Endothelial cell of umbilical vein (primary cell): ENCODE data around the gene NRXN3. TPM values are rescaled to one million over a fixed set of nuclear protein-coding genes. Genes with fewer than 3 reads are reported as not detected.

Source experiments
- BruUV-seq: library from RNA; stranded (reverse); fragments of 400-500 nt; replicated peaks from 2 replicates; lab custom pipeline; 2021; lab: Mats Ljungman, UMichigan
- CTCF ChIA-PET: fragments of 300-600, 350-600 bp; sonication (Branson Sonifier 250); formaldehyde crosslinking; loops from one replicate; lab custom pipeline; 2021; ENCODE audit warnings: antibody characterized with exemption, inconsistent platforms; lab: Charles Lee
- POLR2A ChIA-PET: fragments of 300-600, 350-600 bp; sonication (Branson Sonifier 250); formaldehyde crosslinking; loops from one replicate; lab custom pipeline; 2021; ENCODE audit warnings: antibody characterized with exemption, inconsistent platforms; lab: Charles Lee
- DNase-seq: peaks from one replicate; pipeline ENCODE4 v3.0.0-alpha.2; 2011; ENCODE audit warnings: low read depth, low spot score
- FAIRE-seq: peaks from 2 replicates; lab custom pipeline; 2011; peaks lifted over from hg19 to GRCh38; lab: Jason Lieb, UNC
- H2AFZ ChIP-seq: 2 replicates; pipeline ENCODE4 v1.6.0; 2012; ENCODE audit warnings: low read depth, low read length, control low read depth, inconsistent platforms
- H3K27ac ChIP-seq: 2 replicates; pipeline ENCODE4 v1.5.1; 2011; ENCODE audit warnings: low read depth, mild to moderate bottlenecking, control low read depth, low read length, moderate library complexity; ENCODE audit not compliant: insufficient read depth
- H3K27me3 ChIP-seq, 2 experiments: 2 replicates each; pipeline versions ENCODE4 v1.6.0 to v1.6.1; 2011; ENCODE audit warnings: low read length in 2 of 2, mixed read lengths in 1 of 2; ENCODE audit not compliant: control insufficient read depth in 2 of 2, insufficient read depth in 2 of 2
- H3K36me3 ChIP-seq, 2 experiments: 2 replicates in 1 of 2; 3 replicates in 1 of 2; pipeline ENCODE4 v1.5.1; 2011; ENCODE audit warnings: low read length in 2 of 2, mild to moderate bottlenecking in 1 of 2, moderate library complexity in 1 of 2; ENCODE audit not compliant: control insufficient read depth in 2 of 2, insufficient read depth in 2 of 2; ENCODE audit errors: extremely low read depth in 1 of 2
- H3K4me1 ChIP-seq: 3 replicates; pipeline ENCODE4 v1.5.1; 2011; ENCODE audit warnings: mild to moderate bottlenecking, low read length; ENCODE audit not compliant: control insufficient read depth, insufficient read depth; ENCODE audit errors: extremely low read depth
- H3K4me2 ChIP-seq: 2 replicates; pipeline ENCODE4 v1.6.1; 2011; ENCODE audit warnings: low read length, control low read depth, mixed read lengths; ENCODE audit not compliant: insufficient read depth
- H3K4me3 ChIP-seq, 3 experiments: fragments of 200-600 bp in 1 of 3; sonication (generic), shearing (Covaris generic) in 1 of 3; replicated peaks in 1 of 3; 2 replicates each; pipeline ENCODE4 v1.5.1; 2011 to 2016; ENCODE audit warnings: control low read depth in 3 of 3, low read length in 3 of 3, mild to moderate bottlenecking in 2 of 3, inconsistent platforms in 1 of 3, low read depth in 1 of 3, moderate library complexity in 1 of 3; ENCODE audit not compliant: insufficient read depth in 1 of 3
- H3K79me2 ChIP-seq: 2 replicates; pipeline ENCODE4 v1.6.0; 2012; ENCODE audit warnings: low read length, inconsistent platforms; ENCODE audit not compliant: control insufficient read depth, insufficient read depth
- H3K9ac ChIP-seq: replicated peaks from 2 replicates; pipeline ENCODE3; 2011; ENCODE audit warnings: low read length, control low read depth; ENCODE audit not compliant: insufficient read depth; ENCODE audit errors: extremely low read depth
- H3K9me1 ChIP-seq: replicated peaks from 3 replicates; pipeline ENCODE4 v1.6.0; 2011; ENCODE audit warnings: mild to moderate bottlenecking, low read length; ENCODE audit not compliant: control insufficient read depth, insufficient read depth; ENCODE audit errors: extremely low read depth
- H3K9me3 ChIP-seq: replicated peaks from 2 replicates; pipeline ENCODE4 v1.5.1; 2012; ENCODE audit warnings: low read length, inconsistent platforms; ENCODE audit not compliant: control insufficient read depth, insufficient read depth
- H4K20me1 ChIP-seq: replicated peaks from 2 replicates; pipeline ENCODE3; 2011; ENCODE audit warnings: mild to moderate bottlenecking, low read length; ENCODE audit not compliant: control insufficient read depth, insufficient read depth; ENCODE audit errors: extremely low read depth
- CTCF ChIP-seq, 2 donors: IDR thresholded peaks; 1 replicate in 1 of 2; 2 replicates in 1 of 2; pipeline ENCODE4 v1.5.1; 2011; ENCODE audit warnings: low read length in 2 of 2, mild to moderate bottlenecking in 2 of 2, moderate library complexity in 2 of 2, control low read depth in 1 of 2, inconsistent platforms in 1 of 2, low read depth in 1 of 2; ENCODE audit not compliant: insufficient read depth in 1 of 2; ENCODE audit errors: extremely low read depth in 1 of 2
- EZH2 ChIP-seq: IDR thresholded peaks from 2 replicates; pipeline ENCODE4 v1.6.1; 2012; ENCODE audit warnings: borderline replicate concordance, low read depth, mild to moderate bottlenecking, moderate library complexity, low read length, inconsistent platforms; ENCODE audit not compliant: severe bottlenecking
- FOS ChIP-seq: IDR thresholded peaks from 2 replicates; pipeline ENCODE4 v1.6.1; 2011; ENCODE audit warnings: mild to moderate bottlenecking, low read length, moderate library complexity, borderline replicate concordance; ENCODE audit not compliant: insufficient read depth
- GATA2 ChIP-seq: IDR thresholded peaks from 2 replicates; pipeline ENCODE4 v1.7.0; 2011; ENCODE audit warnings: low read depth, mild to moderate bottlenecking, moderate library complexity, mixed read lengths, low read length; ENCODE audit not compliant: insufficient read length, insufficient read depth
- JUN ChIP-seq: IDR thresholded peaks from 2 replicates; pipeline ENCODE4 v1.6.1; 2011; ENCODE audit warnings: borderline replicate concordance, low read depth; ENCODE audit not compliant: insufficient read length, insufficient read depth
- MAX ChIP-seq: IDR thresholded peaks from 2 replicates; pipeline ENCODE4 v1.6.1; 2011; ENCODE audit not compliant: insufficient read depth, insufficient read length
- MYC ChIP-seq: IDR thresholded peaks from one replicate; pipeline ENCODE4 v1.6.1; 2011; ENCODE audit warnings: mild to moderate bottlenecking, low read depth, low read length
- POLR2A ChIP-seq: IDR thresholded peaks from 2 replicates; pipeline ENCODE4 v1.6.1; 2012; ENCODE audit warnings: low read depth, mild to moderate bottlenecking, control low read depth, low read length
- POLR2AphosphoS5 ChIP-seq: IDR thresholded peaks from 2 replicates; pipeline ENCODE4 v1.6.1; 2012; ENCODE audit warnings: low read depth, mild to moderate bottlenecking, control low read depth, low read length, moderate library complexity; ENCODE audit not compliant: insufficient read depth
- dilution Hi-C: fragments of 300-500 bp; cut with MboI; formaldehyde crosslinking; loops from one replicate; pipeline ENCODE4 v1.15.0; 2019; ENCODE audit warnings: low sequenced_read_pairs; ENCODE audit not compliant: extremely low pct_ligation_motif_present
- intact Hi-C: fragments of 100-400 bp; cut with micrococcal nuclease; formaldehyde crosslinking; loops from one replicate; pipeline ENCODE4 v1.10.0; 2022
- polyA plus RNA-seq, 4 experiments: library from polyadenylated mRNA; depleted of rRNA in 3 of 4; stranded (reverse) in 3 of 4; unstranded in 1 of 4; fragments of >200 nt; gene quantifications; 2 replicates each; pipeline versions ENCODE4 v1.2.1 to v1.2.3, GENCODE V29; 2011 to 2012; ENCODE audit warnings: missing spikeins in 1 of 4
- total RNA-seq: library from RNA; stranded (reverse); gene quantifications from 2 replicates; pipeline ENCODE4 v1.2.3, GENCODE V29; 2021

NRXN3 gene
- total and polyA plus RNA-seq, 2 donors (not counting 3 experiments of a cell fraction or from before 2014, with no cell fraction given), result 0.72 to 4.2 TPM

- H3K36me3 ChIP-seq, result no peaks in the 10 kb centered on the region
- H3K27ac ChIP-seq, result no peak overlapping the region
- dilution Hi-C loops (no loop called here), intact Hi-C loops (no loop called here)
- peaks cover 2% of the 10 kb centered on the region for H4K20me1 ChIP-seq
- H3K9me3 ChIP-seq, result no peaks in the 10 kb centered on the region
- no peak overlapping the region for H2AFZ ChIP-seq
- no peaks in the 10 kb centered on the region for H3K4me1 ChIP-seq
- DNase-seq, result no peak
- no peaks in the 10 kb centered on the region for H3K79me2 ChIP-seq
- H3K4me2 ChIP-seq, result no peak overlapping the region
- H3K27me3 ChIP-seq, result no peaks in the 10 kb centered on the region
- no peaks in the 10 kb centered on the region for H3K9me1 ChIP-seq
- TF ChIP-seq GATA2, result no peak
- no peak for TF ChIP-seq EZH2
- TF ChIP-seq FOS, result no peak
- no peak for TF ChIP-seq POLR2AphosphoS5
- TF ChIP-seq MAX, result no peak
- TF ChIP-seq JUN, result no peak
- no peak for TF ChIP-seq POLR2A
- ChIA-PET CTCF (no interaction called here), POLR2A (no interaction called here)
- BruUV-seq, result no TSS peak
- no peak for FAIRE-seq
- H3K9ac ChIP-seq, result no peak overlapping the region
- H3K4me3 ChIP-seq, result no peak overlapping the region
Measured at GRCh38 chr14:78725086-78725485, 554.9 kb downstream of the NRXN3 start.

GRCh38 chr14:78737116-78737515 lies 566.9 kb downstream of the NRXN3 start:
- Histone ChIP-seq H3K27me3 (no peaks in the 10 kb centered on the region), H3K4me1 (no peaks in the 10 kb centered on the region), H3K79me2 (no peaks in the 10 kb centered on the region), H3K9me3 (no peaks in the 10 kb centered on the region), H2AFZ (no peak overlapping the region), H3K36me3 (no peaks in the 10 kb centered on the region), H3K4me3 (no peak overlapping the region), H3K4me2 (no peak overlapping the region), H3K9me1 (no peaks in the 10 kb centered on the region), H4K20me1 (no peaks in the 10 kb centered on the region), H3K9ac (no peak overlapping the region), H3K27ac (no peak overlapping the region)
- TF ChIP-seq POLR2AphosphoS5 (no peak), POLR2A (no peak), CTCF (IDR thresholded peaks at IDR 0.05; ENCODE audit: extremely low read depth in 1 of 2, insufficient read depth in 1 of 2, low read depth in 1 of 2, low read length in 2 of 2) (no peak), GATA2 (no peak), FOS (no peak), JUN (no peak), MAX (no peak), MYC (no peak), EZH2 (no peak)
- dilution Hi-C loops, result no loop called here
- no peak for FAIRE-seq
- no TSS peak for BruUV-seq
- no peak for DNase-seq
- POLR2A ChIA-PET, result no interaction called here
- intact Hi-C loops, result no loop called here
- CTCF ChIA-PET, result no interaction called here
